Activated CD4-positive, alpha-beta T cell treated with anti-CD3 and anti-CD28 coated beads for 36 hours (primary cell): ENCODE results near the gene MMP19. TPM values are rescaled to one million over a fixed set of nuclear protein-coding genes. Genes with fewer than 3 reads are reported as not detected.
A peak's percentile ranks its signal among the peaks of the same experiment; 100 is the strongest.
"Not testable (repeated sequence)": the region's sequence is repeated elsewhere in the genome, so short reads cannot be mapped to it uniquely, and the experiment has no call there.

Experiments used
- ATAC-seq: fragments of 200-7000 bp; cut with Tn5 transposase; one replicate; pipeline ENCODE4 v1.10.0; 2021; ENCODE audit warnings: mild to moderate bottlenecking, moderate library complexity
- CTCF ChIA-PET: fragments of 350-600 bp; sonication (Branson Sonifier 250); formaldehyde crosslinking; loops from one replicate; lab custom pipeline; 2021; ENCODE audit warnings: antibody characterized with exemption; lab: Charles Lee
- POLR2A ChIA-PET: fragments of 350-600 bp; sonication (Branson Sonifier 250); formaldehyde crosslinking; loops from one replicate; lab custom pipeline; 2021; ENCODE audit warnings: antibody characterized with exemption, inconsistent platforms; lab: Charles Lee
- DNase-seq: peaks from one replicate; pipeline ENCODE4 v3.0.0-alpha.2; 2020
- H3K27ac Mint-ChIP-seq: one replicate; pipeline ENCODE4 v1.8.0; 2021; ENCODE audit warnings: mixed read lengths
- H3K27me3 Mint-ChIP-seq: one replicate; pipeline ENCODE4 v1.8.0; 2021; ENCODE audit warnings: mixed read lengths
- H3K36me3 Mint-ChIP-seq: one replicate; pipeline ENCODE4 v1.8.0; 2021; ENCODE audit warnings: low read depth, mixed read lengths
- H3K4me1 Mint-ChIP-seq: one replicate; pipeline ENCODE4 v1.8.0; 2021; ENCODE audit warnings: mixed read lengths
- H3K4me3 Mint-ChIP-seq: one replicate; pipeline ENCODE4 v1.8.0; 2021; ENCODE audit warnings: mild to moderate bottlenecking, moderate library complexity, mixed read lengths
- H3K9me3 Mint-ChIP-seq: one replicate; pipeline ENCODE4 v1.8.0; 2021; ENCODE audit warnings: low read depth, mixed read lengths
- intact Hi-C, 2 experiments: fragments of 100-400 bp; cut with DNase I in 1 of 2; cut with micrococcal nuclease in 1 of 2; formaldehyde crosslinking; loops; one replicate each; pipeline versions ENCODE4 v1.14.2 to v1.15.1; 2022 to 2024; cut with DNase I, micrococcal nuclease
- total RNA-seq, 2 experiments: library from RNA; stranded (reverse); gene quantifications; one replicate each; pipeline ENCODE4 v1.2.3, GENCODE V29; 2021

The MMP19 gene
- total RNA-seq, 2 experiments from 2014 or later: not detected

DNA sequence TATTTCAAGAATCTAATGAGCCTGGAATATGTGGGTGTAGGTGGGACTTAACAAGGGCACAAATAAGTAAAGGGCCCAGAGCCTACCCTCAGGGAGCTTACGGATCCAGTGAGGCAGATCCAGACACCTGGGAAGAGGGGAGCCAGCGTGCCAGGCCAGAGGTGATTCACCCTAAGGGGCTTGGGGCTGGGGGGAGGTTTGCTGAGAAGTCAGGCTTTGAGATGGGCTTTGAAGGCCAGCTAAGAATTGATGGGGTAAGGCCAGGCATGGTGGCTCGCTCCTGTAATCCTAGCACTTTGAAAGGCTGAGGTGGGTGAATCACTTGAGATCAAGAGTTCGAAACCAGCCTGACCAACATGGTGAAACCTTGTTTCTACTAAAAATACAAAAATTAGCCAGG, 695 bp upstream of the MMP19 start:
- DNase-seq (no peak), ATAC-seq (no peak)
- Mint-ChIP-seq H3K9me3 (no peaks in the 10 kb centered on the region), H3K36me3 (no peaks in the 10 kb centered on the region), H3K4me1 (peaks cover 12% of the 10 kb centered on the region), H3K4me3 (no peak overlapping the region), H3K27me3 (no peaks in the 10 kb centered on the region), H3K27ac (no peak overlapping the region)
- POLR2A ChIA-PET: no interaction called here
- CTCF ChIA-PET: interaction anchor here (0.8 to 1.3 kb wide), 2 partner anchors 17 to 105 kb away, joined by 3 read pairs; no protein-coding TSS in a partner anchor
- intact Hi-C loops: no loop called here

DNA sequence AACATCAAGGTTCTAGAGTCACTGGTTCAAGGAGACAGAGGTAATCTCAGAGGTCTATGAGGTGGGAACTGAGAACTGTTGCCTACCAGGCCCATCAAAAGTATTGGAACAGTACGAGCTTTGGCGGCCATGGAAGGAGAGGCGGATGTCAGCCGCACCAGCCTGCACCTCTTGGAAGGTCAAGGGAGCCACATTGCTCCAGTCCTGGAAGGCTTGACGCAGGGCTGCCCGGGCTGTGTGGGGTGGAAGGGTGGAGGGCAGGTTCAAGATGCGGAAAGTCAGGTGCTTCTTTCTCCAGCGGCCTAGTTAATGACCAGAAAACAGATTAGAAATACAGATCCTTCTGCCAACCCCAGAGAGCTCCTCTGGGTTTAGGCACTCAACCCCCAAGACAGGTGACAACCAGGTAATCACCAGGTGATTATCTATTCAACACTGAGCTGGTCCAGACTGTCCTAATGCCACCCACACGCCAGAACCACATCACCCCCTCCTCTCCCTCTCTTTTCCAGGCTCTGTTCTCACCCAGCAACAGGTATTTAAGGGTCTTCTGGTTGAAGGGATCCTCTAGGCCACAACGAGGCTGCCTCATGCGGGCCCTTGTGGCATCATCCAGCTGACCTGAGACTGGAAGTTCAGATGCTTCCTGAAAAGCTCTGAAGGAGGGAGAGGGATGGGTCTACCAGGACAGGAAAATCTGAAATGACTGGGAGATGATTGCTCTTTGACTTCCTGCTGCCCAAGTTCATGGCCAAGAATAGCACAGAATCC, 2.0 kb downstream of the MMP19 start:
- DNase-seq: no peak
- Mint-ChIP-seq H3K36me3 (no peaks in the 10 kb centered on the region), H3K27ac (no peak overlapping the region), H3K4me3 (no peak overlapping the region), H3K4me1 (no peaks in the 10 kb centered on the region), H3K9me3 (no peaks in the 10 kb centered on the region), H3K27me3 (no peaks in the 10 kb centered on the region)
- intact Hi-C loops: no loop called here
- ChIA-PET CTCF (no interaction called here), POLR2A (no interaction called here)
- ATAC-seq: no peak

DNA sequence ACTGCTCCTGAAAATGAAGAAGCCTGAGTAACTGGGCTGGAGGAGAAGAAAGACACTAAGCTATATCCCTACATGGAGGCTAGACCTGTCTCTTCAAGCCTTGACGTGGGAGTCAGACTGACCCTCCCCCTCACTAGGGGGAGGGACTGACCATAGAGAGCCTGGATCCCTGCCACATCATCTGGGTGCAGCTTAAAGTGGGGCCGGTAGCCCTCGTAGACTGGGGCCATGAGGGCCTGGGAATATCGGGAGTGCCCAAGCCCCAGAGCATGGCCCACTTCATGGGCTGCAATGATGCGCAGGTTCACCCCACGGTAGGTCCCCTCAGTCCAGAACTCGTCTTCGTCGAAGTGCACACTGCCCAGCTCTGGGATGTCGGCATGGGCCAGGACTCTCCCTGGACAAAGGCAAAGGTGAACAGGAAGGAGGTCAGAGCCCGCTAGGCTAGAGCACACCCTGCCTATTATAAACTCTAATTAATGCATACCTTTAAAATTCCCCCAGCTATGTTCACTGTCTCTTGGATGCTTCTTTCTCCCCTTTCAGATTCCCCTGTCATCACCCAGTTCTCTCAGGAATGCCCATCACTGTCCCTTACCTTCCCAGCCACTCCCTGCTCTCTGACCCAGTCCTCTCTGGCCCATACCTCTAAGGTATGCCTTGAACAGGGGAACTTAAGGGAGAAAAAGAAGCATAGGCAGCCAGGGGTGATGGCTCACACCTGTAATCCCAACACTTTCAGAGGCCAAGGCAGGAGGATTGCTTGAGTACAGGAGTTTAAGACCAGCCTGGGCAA, 3.2 kb downstream of the MMP19 start:
- Mint-ChIP-seq H3K27ac (no peak overlapping the region), H3K36me3 (no peaks in the 10 kb centered on the region), H3K9me3 (no peaks in the 10 kb centered on the region), H3K4me3 (no peak overlapping the region), H3K4me1 (no peaks in the 10 kb centered on the region), H3K27me3 (no peaks in the 10 kb centered on the region)
- ChIA-PET POLR2A (no interaction called here), CTCF (interaction anchor here (0.5 kb wide), 1 partner anchor 115 kb away, joined by 6 read pairs; no protein-coding TSS in a partner anchor)
- ATAC-seq (no peak), DNase-seq (no peak)
- intact Hi-C loops: no loop called here

DNA sequence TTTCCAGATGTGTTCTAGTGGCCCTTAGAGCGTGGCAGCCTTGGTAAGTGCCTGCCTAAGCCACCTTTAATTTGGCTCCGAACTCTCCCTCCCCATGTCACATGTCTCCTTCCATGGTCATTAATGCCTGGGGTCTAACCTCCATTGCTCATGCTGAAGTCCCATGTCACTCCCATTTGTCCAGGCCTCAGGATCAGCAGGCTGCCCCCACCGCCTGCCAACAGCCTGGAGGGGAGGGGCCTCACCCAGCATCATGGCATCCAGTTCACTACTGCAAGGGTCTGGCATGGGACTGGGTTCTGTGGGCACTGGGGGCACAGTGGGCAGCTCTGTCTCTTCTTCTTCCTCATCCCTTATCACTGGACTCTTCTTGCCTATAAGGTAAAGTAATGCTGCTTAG, 4.4 kb downstream of the MMP19 start:
- Mint-ChIP-seq H3K27ac (no peak overlapping the region), H3K4me1 (no peaks in the 10 kb centered on the region), H3K36me3 (no peaks in the 10 kb centered on the region), H3K27me3 (no peaks in the 10 kb centered on the region), H3K4me3 (no peak overlapping the region), H3K9me3 (no peaks in the 10 kb centered on the region)
- no peak for ATAC-seq
- ChIA-PET POLR2A (no interaction called here), CTCF (no interaction called here)
- intact Hi-C loops: no loop called here
- no peak for DNase-seq

DNA sequence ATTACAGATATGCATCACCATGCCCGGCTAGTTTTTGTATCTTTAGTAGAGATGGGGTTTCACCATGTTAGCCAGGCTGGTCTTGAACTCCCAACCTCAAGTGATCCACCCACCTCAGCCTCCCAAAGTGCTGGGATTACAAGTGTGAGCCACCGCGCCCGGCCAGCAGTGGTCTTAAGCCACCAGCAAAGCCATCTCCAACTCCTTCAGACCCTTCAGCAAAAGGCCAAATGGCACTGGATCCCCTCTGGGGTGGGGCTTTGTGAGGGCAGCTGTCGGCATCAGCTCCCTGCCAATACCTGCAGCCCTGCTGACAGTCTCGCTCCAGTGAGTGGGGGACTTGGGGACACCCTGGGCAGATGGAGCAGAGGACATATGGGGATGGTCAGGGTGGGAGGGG, 8.3 kb downstream of the MMP19 start:
- CTCF ChIA-PET: interaction anchor here (0.5 to 0.6 kb wide), 2 partner anchors 91 to 147 kb away, joined by 3 to 4 read pairs; no protein-coding TSS in a partner anchor
- H3K36me3 Mint-ChIP-seq, H3K9me3 Mint-ChIP-seq, DNase-seq, intact Hi-C loops, POLR2A ChIA-PET, H3K27me3 Mint-ChIP-seq, ATAC-seq, H3K4me3 Mint-ChIP-seq, H3K27ac Mint-ChIP-seq: not testable (repeated sequence)
- H3K4me1 Mint-ChIP-seq: peaks cover 15% of the 10 kb centered on the region

DNA sequence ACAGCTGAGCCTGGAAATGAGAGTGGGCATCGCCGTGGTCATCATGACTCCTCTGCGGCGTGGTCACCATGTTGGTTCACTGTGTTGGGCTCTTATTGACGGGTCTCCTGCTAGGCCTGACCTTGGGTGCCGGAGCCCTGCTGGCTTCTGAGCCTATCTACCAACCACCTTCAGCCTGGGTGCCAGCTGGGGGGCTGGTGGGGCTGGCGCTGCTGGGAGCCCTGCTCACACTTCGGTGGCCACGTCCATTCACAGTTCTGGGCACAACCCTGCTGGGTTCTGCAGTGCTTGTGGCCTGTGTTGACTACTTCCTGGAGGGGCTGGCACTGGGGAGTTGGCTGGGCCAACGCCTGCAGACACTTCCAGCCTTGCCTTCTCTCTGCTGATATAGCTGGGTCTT, 9.7 kb downstream of the MMP19 start:
- peaks cover 21% of the 10 kb centered on the region for H3K4me1 Mint-ChIP-seq
- POLR2A ChIA-PET: no interaction called here
- CTCF ChIA-PET: interaction anchor here (3.1 kb wide), 1 partner anchor 15 kb away, joined by 8 read pairs; the partner anchor contains the start of genes ORMDL2 and SARNP
- peaks cover 10% of the 10 kb centered on the region for H3K36me3 Mint-ChIP-seq
- intact Hi-C loops: no loop called here
- no peak for ATAC-seq
- no peaks in the 10 kb centered on the region for H3K9me3 Mint-ChIP-seq
- H3K4me3 Mint-ChIP-seq: no peak overlapping the region
- no peak overlapping the region for H3K27ac Mint-ChIP-seq
- no peaks in the 10 kb centered on the region for H3K27me3 Mint-ChIP-seq
- DNase-seq: no peak

DNA sequence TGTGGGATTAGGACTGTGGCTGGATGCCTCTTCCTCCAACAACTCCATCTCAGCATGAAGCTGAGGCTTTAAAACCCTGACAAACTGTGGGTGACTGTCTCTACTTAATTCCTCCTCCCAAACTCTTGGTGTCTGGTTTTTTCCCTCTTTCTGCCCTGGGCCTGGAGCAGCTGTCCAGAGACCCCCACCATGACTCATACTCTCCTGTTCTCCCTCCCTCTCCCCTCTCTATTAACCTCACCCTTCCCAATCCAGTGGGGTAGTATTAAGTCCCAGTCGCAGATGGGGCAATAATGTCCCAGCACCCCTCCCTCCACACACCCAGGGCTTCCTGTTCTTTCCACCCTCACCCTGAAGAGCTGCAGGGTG, 11.3 kb downstream of the MMP19 start:
- peaks cover 22% of the 10 kb centered on the region for H3K36me3 Mint-ChIP-seq
- H3K27ac Mint-ChIP-seq: no peak overlapping the region
- peak overlapping the region; percentile 99 for H3K4me3 Mint-ChIP-seq
- ChIA-PET CTCF (interaction anchor here (0.7 to 3.2 kb wide), 4 partner anchors 11 to 95 kb away, joined by 3 to 20 read pairs (median 6); partner anchors contain the start of genes ORMDL2 and SARNP), POLR2A (interaction anchor here (0.9 kb wide), 1 partner anchor 143 kb away, joined by 3 read pairs; the partner anchor contains the start of gene RAB5B)
- H3K4me1 Mint-ChIP-seq: peaks cover 35% of the 10 kb centered on the region
- DNase-seq (no peak), ATAC-seq (no peak)
- H3K27me3 Mint-ChIP-seq: no peaks in the 10 kb centered on the region
- intact Hi-C loops: loop anchor here in 1 of 2 experiments (2.0 kb wide), 1 partner anchor 67 kb away; no protein-coding TSS in a partner anchor
- no peaks in the 10 kb centered on the region for H3K9me3 Mint-ChIP-seq

DNA sequence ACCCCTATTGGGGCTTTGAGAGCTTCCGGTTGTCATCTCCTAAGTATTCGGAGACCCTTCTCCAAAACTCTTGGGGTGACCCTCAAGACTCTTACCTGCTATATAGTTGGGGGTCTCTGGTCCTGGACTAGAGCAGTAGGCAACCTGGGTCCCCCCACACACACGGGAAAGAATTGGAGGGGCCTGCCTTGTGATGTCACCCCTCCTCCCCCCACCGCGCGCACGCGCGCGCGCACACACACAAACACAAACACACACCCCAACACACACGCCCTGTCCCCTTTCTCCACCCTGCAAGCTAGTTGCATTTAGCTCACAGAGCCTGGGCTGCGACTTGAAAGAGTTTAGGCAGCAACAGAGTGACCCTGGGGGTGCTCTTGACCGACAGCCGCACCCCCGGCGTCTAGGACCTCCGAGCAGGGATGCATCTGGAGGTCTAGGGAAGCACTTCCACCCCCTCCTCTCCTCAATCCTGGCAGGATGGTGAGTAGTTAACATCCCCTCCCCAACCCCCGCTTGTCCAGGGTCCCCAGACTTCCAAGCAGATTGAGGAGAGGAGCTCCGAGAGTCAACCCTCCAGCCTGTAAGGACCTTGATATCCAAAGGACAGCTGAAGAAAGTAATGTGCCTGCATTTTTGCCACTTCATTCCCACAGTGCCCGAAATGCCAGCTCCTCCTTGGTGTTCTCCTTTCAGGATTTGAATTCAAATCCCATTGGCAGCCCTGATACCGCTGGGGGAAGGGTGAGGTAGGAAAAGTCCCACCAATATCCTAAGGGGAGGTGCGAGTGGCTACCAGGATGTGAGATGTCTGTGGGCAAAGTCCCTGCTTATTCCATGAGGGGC, 11.9 kb downstream of the MMP19 start:
- no peaks in the 10 kb centered on the region for H3K27me3 Mint-ChIP-seq
- ATAC-seq (no peak), DNase-seq (peak; percentile 67)
- ChIA-PET POLR2A (interaction anchor here (0.7 to 2.8 kb wide), 5 partner anchors 13 to 176 kb away, joined by 3 to 43 read pairs (median 4); partner anchors contain the start of genes ORMDL2, RAB5B and SARNP), CTCF (interaction anchor here (0.7 to 3.2 kb wide), 11 partner anchors 11 to 191 kb away, joined by 3 to 20 read pairs (median 4); partner anchors contain the start of genes ORMDL2 and SARNP)
- H3K4me3 Mint-ChIP-seq: peak overlapping the region; percentile 99
- H3K4me1 Mint-ChIP-seq: peaks cover 40% of the 10 kb centered on the region
- intact Hi-C loops: loop anchor here in 1 of 2 experiments (2.0 kb wide), 1 partner anchor 68 kb away; no protein-coding TSS in a partner anchor
- H3K27ac Mint-ChIP-seq: peak overlapping the region; percentile 97
- no peaks in the 10 kb centered on the region for H3K9me3 Mint-ChIP-seq
- peaks cover 27% of the 10 kb centered on the region for H3K36me3 Mint-ChIP-seq

DNA sequence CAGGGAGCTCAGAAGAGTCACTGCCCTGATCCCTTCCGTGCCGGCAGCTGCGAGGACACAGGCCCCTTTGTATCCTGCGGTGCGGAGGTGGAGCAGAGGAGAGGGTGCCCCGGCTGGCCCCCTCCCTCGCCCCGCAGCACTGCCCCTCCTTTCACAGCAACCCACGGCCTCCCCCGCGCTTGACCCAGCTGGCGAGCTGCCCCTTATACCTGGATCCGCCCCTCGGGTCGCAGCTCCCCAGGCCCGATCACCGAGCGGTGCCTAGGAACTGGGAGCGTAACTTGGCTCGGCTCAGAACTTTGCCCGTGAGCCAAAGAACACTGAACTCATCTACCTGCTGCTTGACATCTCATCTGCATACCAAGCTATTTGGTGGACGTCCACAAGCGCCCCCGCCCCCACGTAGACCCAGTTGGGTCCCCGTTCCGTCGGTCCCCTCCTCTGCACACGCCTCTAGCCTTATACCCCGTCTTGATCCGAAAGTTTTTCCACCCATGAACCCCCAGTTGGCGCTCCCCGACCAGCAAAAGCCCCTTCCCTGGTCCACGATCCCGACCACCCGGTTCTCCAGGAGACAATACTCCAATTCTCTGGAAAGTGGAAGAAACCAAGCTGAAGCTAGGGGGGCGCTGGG, 12.7 kb downstream of the MMP19 start:
- Mint-ChIP-seq H3K27ac (peak overlapping the region; percentile 97), H3K4me1 (peaks cover 46% of the 10 kb centered on the region), H3K36me3 (peaks cover 30% of the 10 kb centered on the region), H3K9me3 (no peaks in the 10 kb centered on the region), H3K4me3 (peak overlapping the region; percentile 99), H3K27me3 (no peaks in the 10 kb centered on the region)
- intact Hi-C loops: loop anchor here (1.0 to 2.0 kb wide), 14 partner anchors 12 to 895 kb away; partner anchors contain the start of genes CDK2 (in 1 of the 2), MYL6B (in 1 of the 2), NABP2 (in 1 of the 2) and NACA (in 1 of the 2)
- CTCF ChIA-PET: interaction anchor here (0.7 to 3.2 kb wide), 16 partner anchors 10 to 217 kb away, joined by 3 to 20 read pairs (median 4); partner anchors contain the start of genes ORMDL2 and SARNP
- ATAC-seq: peak; percentile 37
- POLR2A ChIA-PET: interaction anchor here (0.6 to 2.8 kb wide), 14 partner anchors 10 to 530 kb away, joined by 3 to 43 read pairs (median 4); partner anchors contain the start of genes ORMDL2, PA2G4, RAB5B and SARNP
- DNase-seq: peak; percentile 52

DNA sequence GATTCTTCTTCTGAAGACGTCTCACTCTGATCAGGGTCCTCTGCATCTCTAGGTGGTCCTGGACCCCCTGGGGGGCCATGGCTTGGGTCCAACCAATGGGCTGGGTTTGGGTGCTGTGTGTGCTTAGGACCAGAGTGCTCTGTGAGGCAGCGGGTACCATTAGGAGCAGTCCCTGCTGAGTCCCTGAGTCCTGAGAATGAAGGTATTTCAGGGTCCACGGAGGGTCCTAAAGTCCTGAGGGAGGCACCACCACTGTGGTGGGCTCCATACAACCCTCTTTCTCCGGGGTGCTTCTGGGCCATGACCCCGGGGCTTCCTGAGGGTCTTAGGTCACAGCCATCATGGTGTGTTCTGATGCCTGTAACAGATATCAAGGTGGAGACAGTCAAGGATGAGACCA, 14.4 kb downstream of the MMP19 start:
- POLR2A ChIA-PET: interaction anchor here (2.8 kb wide), 1 partner anchor 11 kb away, joined by 43 read pairs; the partner anchor contains the start of genes ORMDL2 and SARNP
- ATAC-seq: no peak
- peaks cover 39% of the 10 kb centered on the region for H3K36me3 Mint-ChIP-seq
- H3K9me3 Mint-ChIP-seq: no peaks in the 10 kb centered on the region
- H3K27me3 Mint-ChIP-seq: no peaks in the 10 kb centered on the region
- peak overlapping the region; percentile 84 for H3K27ac Mint-ChIP-seq
- DNase-seq: no peak
- peak overlapping the region; percentile 99 for H3K4me3 Mint-ChIP-seq
- CTCF ChIA-PET: interaction anchor here (3.2 kb wide), 1 partner anchor 90 kb away, joined by 20 read pairs; no protein-coding TSS in a partner anchor
- H3K4me1 Mint-ChIP-seq: peaks cover 61% of the 10 kb centered on the region
- intact Hi-C loops: no loop called here
